H1 (cell line): ENCODE results near the gene HMOX2. TPM values are rescaled to one million over a fixed set of nuclear protein-coding genes. Genes with fewer than 3 reads are reported as not detected.

Source experiments
- CTCF ChIA-PET: fragments of 300-600 bp; sonication (Branson Sonifier 250); formaldehyde crosslinking; loops from one replicate; lab custom pipeline; 2021; ENCODE audit not compliant: partially characterized antibody; lab: Charles Lee
- POLR2A ChIA-PET: fragments of 300-600 bp; sonication (Branson Sonifier 250); formaldehyde crosslinking; loops from one replicate; lab custom pipeline; 2021; ENCODE audit warnings: inconsistent platforms; ENCODE audit not compliant: partially characterized antibody; lab: Charles Lee
- DNase-seq, 2 experiments: peaks; one replicate each; pipeline versions ENCODE4 v3.0.0 to v3.0.0-alpha.2; 2010 to 2022; ENCODE audit warnings: low spot score in 2 of 2, low read depth in 1 of 2, mixed read lengths in 1 of 2
- FAIRE-seq: peaks from 2 replicates; lab custom pipeline; 2011; peaks lifted over from hg19 to GRCh38; lab: Jason Lieb, UNC
- H2AFZ ChIP-seq: 2 replicates; pipeline ENCODE4 v1.8.1; 2012; ENCODE audit warnings: low read length, inconsistent platforms
- H2AK5ac ChIP-seq: 2 replicates; pipeline ENCODE4 v1.6.1; 2013; ENCODE audit warnings: low read depth, low read length
- H2BK120ac ChIP-seq: replicated peaks from 2 replicates; pipeline ENCODE3; 2013; ENCODE audit warnings: low read depth, low read length, inconsistent platforms
- H2BK12ac ChIP-seq: 2 replicates; pipeline ENCODE4 v1.6.1; 2013; ENCODE audit warnings: low read depth, low read length
- H2BK15ac ChIP-seq: 2 replicates; pipeline ENCODE4 v1.6.1; 2013; ENCODE audit warnings: low read length
- H2BK20ac ChIP-seq: 2 replicates; pipeline ENCODE4 v1.6.1; 2013; ENCODE audit warnings: low read length
- H2BK5ac ChIP-seq: 2 replicates; pipeline ENCODE4 v1.6.1; 2013; ENCODE audit warnings: low read depth, low read length
- H3K14ac ChIP-seq: 2 replicates; pipeline ENCODE4 v1.6.1; 2013; ENCODE audit warnings: inconsistent platforms; ENCODE audit not compliant: insufficient read length
- H3K18ac ChIP-seq: 2 replicates; pipeline ENCODE4 v1.6.1; 2013; ENCODE audit warnings: low read length; ENCODE audit errors: extremely low read depth
- H3K23ac ChIP-seq: 2 replicates; pipeline ENCODE4 v1.6.1; 2013; ENCODE audit warnings: inconsistent platforms; ENCODE audit not compliant: insufficient read length
- H3K23me2 ChIP-seq: 2 replicates; pipeline ENCODE4 v1.6.1; 2013; ENCODE audit warnings: low read depth, low read length
- H3K27ac ChIP-seq: 2 replicates; pipeline ENCODE4 v1.6.1; 2011; ENCODE audit warnings: low read depth, low read length, inconsistent platforms
- H3K27me3 ChIP-seq, 4 experiments: replicated peaks in 1 of 4; 1 replicate in 1 of 4; 2 replicates in 3 of 4; pipeline versions ENCODE4 v1.6.1 to v1.8.1; 2011 to 2013; ENCODE audit warnings: low read length in 3 of 4, mild to moderate bottlenecking in 3 of 4, inconsistent platforms in 2 of 4, mixed read lengths in 2 of 4, moderate library complexity in 1 of 4; ENCODE audit not compliant: control insufficient read depth in 3 of 4, insufficient read depth in 3 of 4; ENCODE audit errors: extremely low read depth in 1 of 4
- H3K36me3 ChIP-seq, 4 experiments: 2 replicates each; pipeline versions ENCODE4 v1.6.1 to v1.8.1; 2011 to 2013; ENCODE audit warnings: mild to moderate bottlenecking in 4 of 4, low read length in 3 of 4, moderate library complexity in 2 of 4, control low read depth in 1 of 4, inconsistent platforms in 1 of 4; ENCODE audit not compliant: insufficient read depth in 4 of 4, control insufficient read depth in 2 of 4
- H3K4ac ChIP-seq: replicated peaks from 2 replicates; pipeline ENCODE3; 2013; ENCODE audit warnings: low read length, low read depth, mixed read lengths, inconsistent platforms; ENCODE audit not compliant: insufficient read length
- H3K4me1 ChIP-seq, 4 experiments: replicated peaks in 1 of 4; 1 replicate in 1 of 4; 2 replicates in 3 of 4; pipeline versions ENCODE4 v1.6.1 to v1.8.1; 2011 to 2013; ENCODE audit warnings: low read length in 3 of 4, inconsistent platforms in 2 of 4, mixed read lengths in 1 of 4; ENCODE audit not compliant: insufficient read depth in 4 of 4, control insufficient read depth in 3 of 4
- H3K4me2 ChIP-seq, 2 experiments: 2 replicates each; pipeline versions ENCODE4 v1.6.1 to v1.8.1; 2011 to 2013; ENCODE audit warnings: low read depth in 2 of 2, low read length in 2 of 2, control low read depth in 1 of 2, inconsistent platforms in 1 of 2, mild to moderate bottlenecking in 1 of 2; ENCODE audit not compliant: insufficient read depth in 1 of 2
- H3K4me3 ChIP-seq, 4 experiments: fragments of 200-600, 300-600 bp in 1 of 4; sonication (generic), shearing (Covaris generic), sonication (Bioruptor Twin) in 1 of 4; 2 replicates each; pipeline versions ENCODE4 v1.5.1 to v1.8.1; 2011 to 2016; ENCODE audit warnings: low read length in 4 of 4, low read depth in 3 of 4, control low read depth in 2 of 4, inconsistent platforms in 2 of 4, mild to moderate bottlenecking in 2 of 4, mixed read lengths in 1 of 4, moderate library complexity in 1 of 4; ENCODE audit not compliant: insufficient read depth in 2 of 4; ENCODE audit errors: extremely low read depth in 1 of 4
- H3K56ac ChIP-seq: replicated peaks from 2 replicates; pipeline ENCODE3; 2013; ENCODE audit warnings: low read depth, mild to moderate bottlenecking, mixed read lengths, low read length, inconsistent platforms; ENCODE audit not compliant: insufficient read length
- H3K79me1 ChIP-seq: 2 replicates; pipeline ENCODE4 v1.6.1; 2013; ENCODE audit warnings: low read depth, low read length, control low read depth
- H3K79me2 ChIP-seq, 2 experiments: 2 replicates each; pipeline versions ENCODE4 v1.6.1 to v1.8.1; 2012 to 2013; ENCODE audit warnings: low read length in 2 of 2, mild to moderate bottlenecking in 2 of 2, inconsistent platforms in 1 of 2; ENCODE audit not compliant: insufficient read depth in 2 of 2, control insufficient read depth in 1 of 2
- H3K9ac ChIP-seq, 4 experiments: replicated peaks in 1 of 4; 1 replicate in 1 of 4; 2 replicates in 3 of 4; pipeline versions ENCODE4 v1.6.1 to v1.8.1; 2011 to 2013; ENCODE audit warnings: low read depth in 3 of 4, low read length in 3 of 4, control low read depth in 2 of 4, mild to moderate bottlenecking in 2 of 4, moderate library complexity in 2 of 4, inconsistent platforms in 1 of 4; ENCODE audit errors: extremely low read depth in 1 of 4
- H3K9me3 ChIP-seq, 2 experiments: 2 replicates each; pipeline versions ENCODE4 v1.6.1 to v1.8.1; 2012 to 2013; ENCODE audit warnings: mild to moderate bottlenecking in 2 of 2, moderate library complexity in 2 of 2, control low read depth in 1 of 2, inconsistent platforms in 1 of 2, low read depth in 1 of 2, low read length in 1 of 2, mixed read lengths in 1 of 2; ENCODE audit not compliant: insufficient read depth in 2 of 2
- H4K20me1 ChIP-seq, 2 experiments: replicated peaks in 1 of 2; 2 replicates each; pipeline versions ENCODE3 to v1.8.1; 2011 to 2013; ENCODE audit warnings: inconsistent platforms in 2 of 2, low read length in 2 of 2, mild to moderate bottlenecking in 1 of 2; ENCODE audit not compliant: insufficient read depth in 2 of 2, control insufficient read depth in 1 of 2
- H4K5ac ChIP-seq: 2 replicates; pipeline ENCODE4 v1.6.1; 2013; ENCODE audit warnings: low read length, low read depth, mixed read lengths, inconsistent platforms; ENCODE audit not compliant: insufficient read length
- H4K8ac ChIP-seq: 2 replicates; pipeline ENCODE4 v1.8.0; 2013; ENCODE audit warnings: mild to moderate bottlenecking, moderate library complexity, low read length, inconsistent platforms; ENCODE audit not compliant: insufficient read depth; ENCODE audit errors: extremely low read depth
- H4K91ac ChIP-seq: replicated peaks from 2 replicates; pipeline ENCODE3; 2013; ENCODE audit warnings: low read length, mixed read lengths, inconsistent platforms; ENCODE audit not compliant: insufficient read length
- BRCA1 ChIP-seq: IDR thresholded peaks from 2 replicates; pipeline ENCODE4 v1.6.1; 2012; ENCODE audit warnings: low read depth, low read length, improper control_type of control experiment
- CHD1 ChIP-seq: IDR thresholded peaks from 2 replicates; pipeline ENCODE4 v1.6.1; 2012; ENCODE audit warnings: low read depth, low read length, improper control_type of control experiment
- CTBP2 ChIP-seq: IDR thresholded peaks from 2 replicates; pipeline ENCODE4 v1.7.0; 2011; ENCODE audit warnings: borderline replicate concordance, mild to moderate bottlenecking, moderate library complexity, mixed read lengths, low read length; ENCODE audit not compliant: insufficient read depth, insufficient read length
- KDM5A ChIP-seq: fragments of 200-600 bp; IDR thresholded peaks from 2 replicates; pipeline ENCODE4 v1.7.1; 2012; ENCODE audit warnings: mild to moderate bottlenecking, low read length, inconsistent platforms, mixed read lengths
- RBBP5 ChIP-seq: IDR thresholded peaks from 2 replicates; pipeline ENCODE4 v1.7.1; 2012; ENCODE audit warnings: low read depth, mild to moderate bottlenecking, inconsistent platforms, low read length, moderate library complexity, borderline replicate concordance
- TBP ChIP-seq: IDR thresholded peaks from 2 replicates; pipeline ENCODE4 v1.6.1; 2011; ENCODE audit warnings: low read depth, low read length, improper control_type of control experiment
- WGBS, 2 experiments: shearing (Covaris generic) in 1 of 2; methylation state at CpG; one replicate each; pipeline versions ENCODE4 v1.1.6 to v1.1.7; 2013 to 2015; ENCODE audit warnings: low lambda C conversion rate in 2 of 2, mixed read lengths in 2 of 2, inconsistent platforms in 1 of 2, low coverage in 1 of 2, missing lambda C conversion rate in 1 of 2; ENCODE audit not compliant: insufficient replicate concordance in 2 of 2, insufficient coverage in 1 of 2, insufficient read length in 1 of 2; ENCODE audit errors: extremely low coverage in 1 of 2, missing lambda C conversion rate in 1 of 2; 5-methylcytosine and 5-hydroxymethylcytosine counted together
- polyA plus RNA-seq, 7 experiments: library from polyadenylated mRNA; depleted of rRNA in 3 of 7; stranded (reverse) in 5 of 7; unstranded in 2 of 7; fragments of >200 nt in 5 of 7; fragments of 200-250 nt in 2 of 7; gene quantifications; 1 replicate in 5 of 7; 2 replicates in 1 of 7; 4 replicates in 1 of 7; pipeline versions ENCODE4 v1.2.1 to v1.2.3, GENCODE V29; 2011 to 2013; ENCODE audit warnings: missing spikeins in 2 of 7, mixed read lengths in 2 of 7
- total RNA-seq: library from RNA; stranded (reverse); fragmentation: NEBNext Ultra II Directional; extraction: Animal tissue kit (Norgen Biotek cat#: 25700); gene quantifications from 2 replicates; pipeline ENCODE4 v1.2.1, GENCODE V29; 2021
- TF ChIP-seq, protein P1 (sequence below): IDR thresholded peaks from 2 replicates; pipeline ENCODE4 v1.6.1; 2011; ENCODE audit warnings: low read length, improper control_type of control experiment

The HMOX2 gene
- total and polyA plus RNA-seq, 2 of the 8 experiments (the other 6 are each of a cell fraction or from before 2014, with no cell fraction given), result 36.5 to 48.4 TPM

DNA sequence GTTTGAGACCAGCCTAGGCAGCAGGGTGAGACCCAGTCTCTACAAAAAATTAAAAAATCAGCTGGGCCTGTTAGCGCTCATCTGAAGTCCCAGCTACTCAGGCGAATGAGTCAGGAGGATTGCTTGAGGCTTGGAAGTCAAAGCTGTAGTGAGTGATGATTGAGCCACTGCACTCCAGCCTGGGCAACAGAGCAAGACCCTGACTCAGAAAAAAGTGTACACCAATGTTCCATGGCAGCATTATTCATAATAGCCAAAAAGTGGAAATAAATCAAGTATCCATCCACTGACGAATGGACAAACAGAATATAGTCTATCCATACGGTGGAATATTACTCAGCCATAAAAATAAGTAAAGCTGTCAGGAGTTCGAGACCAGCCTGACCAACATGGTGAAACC lies 4.3 kb upstream of the HMOX2 start:
- no peak overlapping the region for H2BK120ac ChIP-seq
- POLR2A ChIA-PET, result interaction anchor here (1.1 to 14.4 kb wide), 4 partner anchors 12 to 153 kb away, joined by 3 to 257 read pairs (median 4); partner anchors contain the start of gene MGRN1
- TF ChIP-seq CTBP2 (no peak), TBP (no peak), CHD1 (no peak), BRCA1 (no peak), KDM5A (no peak), RBBP5 (no peak)
- TF ChIP-seq, protein P1, sequence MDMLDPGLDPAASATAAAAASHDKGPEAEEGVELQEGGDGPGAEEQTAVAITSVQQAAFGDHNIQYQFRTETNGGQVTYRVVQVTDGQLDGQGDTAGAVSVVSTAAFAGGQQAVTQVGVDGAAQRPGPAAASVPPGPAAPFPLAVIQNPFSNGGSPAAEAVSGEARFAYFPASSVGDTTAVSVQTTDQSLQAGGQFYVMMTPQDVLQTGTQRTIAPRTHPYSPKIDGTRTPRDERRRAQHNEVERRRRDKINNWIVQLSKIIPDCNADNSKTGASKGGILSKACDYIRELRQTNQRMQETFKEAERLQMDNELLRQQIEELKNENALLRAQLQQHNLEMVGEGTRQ, result no peak

More for the DNA sequence above, 4.3 kb upstream of the HMOX2 start:
- no peak overlapping the region for H4K5ac ChIP-seq
- H3K4ac ChIP-seq, result no peak overlapping the region
- peaks cover 2% of the 10 kb centered on the region; the same call in 1 of the 2 replicates for H3K79me1 ChIP-seq
- no peak overlapping the region for H3K27ac ChIP-seq
- no peak overlapping the region for H2BK5ac ChIP-seq
- no peak overlapping the region for H3K18ac ChIP-seq
- DNase-seq, result no peak
- peaks cover 0 to 18% (median 11%) of the 10 kb centered on the region in 4 experiments; a peak in 7 of 8 replicates for H3K36me3 ChIP-seq
- peaks cover 3% of the 10 kb centered on the region; the same call in 1 of the 2 replicates for H3K23me2 ChIP-seq
- no peak overlapping the region for H2BK12ac ChIP-seq
- peaks cover 0 to 10% of the 10 kb centered on the region in 2 experiments; a peak in 2 of 4 replicates for H3K79me2 ChIP-seq
- no peak overlapping the region for H2BK15ac ChIP-seq
- H3K9ac ChIP-seq, result no peak overlapping the region
- no peak for FAIRE-seq
- peaks cover 0 to 7% (median 7%) of the 10 kb centered on the region in 4 experiments; a peak in 6 of 7 replicates for H3K27me3 ChIP-seq
- no peak overlapping the region for H2AK5ac ChIP-seq
- no peak overlapping the region for H3K14ac ChIP-seq
- 86% methylated on average over 5 of the region's 5 CpGs; no CpG with 5 or more reads in 1 of the 2 experiments for WGBS, 2 experiments
- peaks cover 0 to 7% (median under 1%) of the 10 kb centered on the region in 4 experiments; a peak in 4 of 7 replicates for H3K4me1 ChIP-seq
- H4K20me1 ChIP-seq, result peaks cover under 1 to 2% of the 10 kb centered on the region in 2 experiments
- no peak overlapping the region for H3K23ac ChIP-seq
- H4K91ac ChIP-seq, result no peak overlapping the region
- H2BK20ac ChIP-seq, result no peak overlapping the region
- H2AFZ ChIP-seq, result no peak overlapping the region
- no peak overlapping the region for H3K56ac ChIP-seq
- H3K9me3 ChIP-seq, result peaks cover 0 to 3% of the 10 kb centered on the region in 2 experiments; a peak in 1 of 4 replicates
- H3K4me3 ChIP-seq, result no peak overlapping the region
- no peak overlapping the region for H4K8ac ChIP-seq
- CTCF ChIA-PET, result interaction anchor here (0.7 to 1.7 kb wide), 7 partner anchors 11 to 122 kb away, joined by 3 to 5 read pairs (median 3); no protein-coding TSS in a partner anchor
- no peak overlapping the region for H3K4me2 ChIP-seq
